SK-N-SH treated with all-trans-retinoic acid at 6 μM for 48 hours (cell line): Measurements from ENCODE around the gene FGFBP2.

ENCODE experiments used
- BACH2 ChIP-seq: fragments of 250-450 bp; sonication (Bioruptor Pico); IDR thresholded peaks from 2 replicates; pipeline ENCODE4 v1.9.0; 2021; ENCODE audit warnings: mild to moderate bottlenecking, borderline replicate concordance
- RARB ChIP-seq: fragments of 250-450 bp; sonication (Bioruptor Pico); IDR thresholded peaks from 2 replicates; pipeline ENCODE4 v1.8.0; 2021; ENCODE audit warnings: mild to moderate bottlenecking, moderate library complexity
- TCF4 ChIP-seq: fragments of 250-450 bp; sonication (Bioruptor Pico); IDR thresholded peaks from 2 replicates; pipeline ENCODE4 v1.8.0; 2021; ENCODE audit warnings: mild to moderate bottlenecking, moderate library complexity, borderline replicate concordance
- ZNF70 ChIP-seq: fragments of 450-650 bp; formaldehyde crosslinking; IDR thresholded peaks from 2 replicates; pipeline ENCODE4 v1.5.0; 2020; ENCODE audit warnings: mild to moderate bottlenecking, moderate library complexity

- no peak for TF ChIP-seq ZNF70 (CRISPR knock-in tag)
- no peak for TF ChIP-seq RARB (CRISPR knock-in tag)
- no peak for TF ChIP-seq BACH2 (CRISPR knock-in tag)
- no peak for TF ChIP-seq TCF4
These were observed 23.9 kb upstream of the FGFBP2 start for GRCh38 chr4:15986907-15987306.
